Gastrocnemius medialis (tissue), 4 donors: ENCODE results near the gene ZC3H12C.

Experiments
- CTCF ChIP-seq, 5 experiments: fragments of 450-650 bp in 3 of 5; fragments of 200-600 bp in 2 of 5; sonication (generic) in 2 of 5; IDR thresholded peaks in 4 of 5; conservative IDR thresholded peaks in 1 of 5; 1 replicate in 4 of 5; 2 replicates in 1 of 5; pipeline ENCODE4 v1.5.1; 2016 to 2019; ENCODE audit warnings: antibody characterized with exemption in 5 of 5, mild to moderate bottlenecking in 3 of 5, moderate library complexity in 3 of 5
- POLR2A ChIP-seq, 2 donors: fragments of 450-650 bp; IDR thresholded peaks; one replicate each; pipeline ENCODE4 v1.6.1; 2017; ENCODE audit warnings: antibody characterized with exemption in 2 of 2, mild to moderate bottlenecking in 2 of 2, moderate library complexity in 2 of 2

DNA sequence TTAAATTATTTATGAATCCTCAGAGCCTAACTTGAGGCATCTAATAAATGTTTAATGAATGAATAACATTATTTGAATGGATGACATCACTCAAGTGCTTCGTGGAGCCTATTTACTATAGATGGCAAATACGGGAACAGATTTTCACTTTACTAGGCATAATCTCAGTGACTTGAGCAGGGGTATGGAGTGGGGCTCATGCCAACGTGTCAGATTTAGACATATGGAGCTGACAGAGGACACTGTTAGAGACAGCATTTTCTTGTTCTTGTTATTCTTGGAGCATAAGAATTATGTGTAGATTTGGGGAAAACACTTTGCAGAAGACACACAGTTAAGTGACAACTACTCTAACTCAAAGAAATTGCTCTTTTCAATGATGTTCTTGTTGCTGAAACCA, 124.7 kb downstream of the ZC3H12C start:
- TF ChIP-seq POLR2A (IDR thresholded peaks at IDR 0.05) (no peak), CTCF (IDR thresholded peaks at IDR 0.05 in 4 of 5, conservative IDR thresholded peaks at IDR 0.05 in 1 of 5) (no peak)
